Stimulated activated CD8-positive, alpha-beta memory T cell treated with anti-CD3 and anti-CD28 coated beads, Interleukin-12 subunit alpha, Interleukin-12 subunit beta, amount 100 ng/mL, for 4 hours (primary cell): ENCODE data around the gene FBXL17.

Experiments
- DNase-seq: peaks from one replicate; pipeline ENCODE4 v3.0.0-alpha.2; 2020; ENCODE audit warnings: low read depth

Gene FBXL17

DNA sequence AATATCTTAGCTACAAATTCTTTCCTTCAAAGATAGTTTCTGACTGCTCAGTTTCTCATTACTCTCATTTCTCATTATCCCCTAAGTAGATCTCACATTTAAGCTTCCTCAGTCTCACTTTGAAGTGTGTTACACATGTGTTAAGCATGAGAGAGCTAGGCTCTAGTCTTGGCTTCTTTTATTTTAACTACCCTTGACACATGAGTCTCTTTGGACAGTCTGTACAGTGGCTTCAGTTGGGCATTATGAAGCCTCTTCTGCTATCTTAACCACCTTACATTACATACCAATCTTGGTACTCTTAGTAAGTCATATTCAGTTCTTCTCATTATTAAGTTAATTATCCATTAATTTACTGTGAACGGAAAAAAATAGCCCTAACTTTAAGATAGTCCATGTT, 232.5 kb downstream of the FBXL17 start:
- DNase-seq, result no peak

- DNase-seq, result no peak
These were observed 233.2 kb downstream of the FBXL17 start for GRCh38 chr5:108148715-108149139.

GRCh38 chr5:108146222-108146621, 235.7 kb downstream of the FBXL17 start:
- no peak for DNase-seq

- DNase-seq, result no peak
These were observed 236.5 kb downstream of the FBXL17 start for GRCh38 chr5:108145351-108145750.

DNA sequence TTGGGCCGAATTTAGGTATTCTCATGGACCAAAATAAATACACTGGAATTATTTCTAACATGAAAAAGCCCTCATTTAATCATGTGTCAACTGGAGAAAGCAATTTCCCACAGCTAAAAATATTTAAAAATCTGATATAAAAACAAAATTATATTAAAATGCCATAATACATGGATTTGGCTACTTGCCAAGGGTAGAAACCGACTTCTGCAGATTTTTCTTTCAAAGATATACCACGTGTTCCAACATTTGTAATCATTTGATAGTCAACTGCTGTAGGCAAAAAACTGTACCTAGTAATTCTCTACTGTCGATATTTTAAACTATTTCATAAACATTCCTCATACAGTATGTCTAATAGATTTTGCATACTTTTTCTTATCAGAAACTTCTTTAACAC, 237.6 kb downstream of the FBXL17 start:
- DNase-seq, result no peak

- no peak for DNase-seq
These were observed 238.3 kb downstream of the FBXL17 start for GRCh38 chr5:108143581-108143980.

DNA sequence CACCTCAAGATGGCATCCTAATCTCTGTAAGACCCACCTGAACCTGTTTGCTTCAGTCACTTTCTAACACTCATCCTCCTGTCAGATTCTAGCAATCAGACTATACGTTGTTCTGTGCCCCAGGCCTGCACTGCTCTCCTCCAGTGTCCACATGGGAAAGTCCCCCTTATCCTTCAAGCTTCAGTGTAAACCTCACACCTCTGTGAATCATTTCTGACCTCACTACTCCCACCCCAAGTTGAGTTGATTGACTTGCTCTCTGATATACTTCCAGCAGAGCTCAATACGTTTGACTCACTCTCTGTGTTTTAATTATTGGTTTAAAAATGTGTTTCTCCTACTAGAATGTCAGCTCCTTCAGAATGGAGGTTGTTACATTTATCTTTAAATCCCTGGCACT, 240.2 kb downstream of the FBXL17 start:
- DNase-seq, result no peak

GRCh38 chr5:108136493-108136892, 245.4 kb downstream of the FBXL17 start:
- DNase-seq, result no peak

DNA sequence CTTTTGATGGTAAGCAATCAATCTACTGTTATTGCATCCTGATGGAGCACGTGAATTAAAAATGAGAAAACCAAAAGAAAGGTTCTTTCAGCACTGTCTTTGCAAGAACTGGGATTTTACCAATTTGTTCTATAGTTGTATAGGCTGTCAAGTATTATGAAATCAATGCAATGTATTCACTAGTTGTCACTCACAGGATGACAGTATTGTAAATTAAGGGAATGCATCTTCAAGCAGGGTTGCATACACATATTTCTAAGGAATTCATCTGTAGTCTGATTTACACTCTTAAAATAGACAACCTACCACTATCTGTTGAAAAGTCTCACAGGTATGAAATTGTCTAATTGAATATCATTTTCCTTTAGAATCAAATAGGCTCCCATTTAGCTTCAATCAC, 252.8 kb downstream of the FBXL17 start:
- no peak for DNase-seq

DNA sequence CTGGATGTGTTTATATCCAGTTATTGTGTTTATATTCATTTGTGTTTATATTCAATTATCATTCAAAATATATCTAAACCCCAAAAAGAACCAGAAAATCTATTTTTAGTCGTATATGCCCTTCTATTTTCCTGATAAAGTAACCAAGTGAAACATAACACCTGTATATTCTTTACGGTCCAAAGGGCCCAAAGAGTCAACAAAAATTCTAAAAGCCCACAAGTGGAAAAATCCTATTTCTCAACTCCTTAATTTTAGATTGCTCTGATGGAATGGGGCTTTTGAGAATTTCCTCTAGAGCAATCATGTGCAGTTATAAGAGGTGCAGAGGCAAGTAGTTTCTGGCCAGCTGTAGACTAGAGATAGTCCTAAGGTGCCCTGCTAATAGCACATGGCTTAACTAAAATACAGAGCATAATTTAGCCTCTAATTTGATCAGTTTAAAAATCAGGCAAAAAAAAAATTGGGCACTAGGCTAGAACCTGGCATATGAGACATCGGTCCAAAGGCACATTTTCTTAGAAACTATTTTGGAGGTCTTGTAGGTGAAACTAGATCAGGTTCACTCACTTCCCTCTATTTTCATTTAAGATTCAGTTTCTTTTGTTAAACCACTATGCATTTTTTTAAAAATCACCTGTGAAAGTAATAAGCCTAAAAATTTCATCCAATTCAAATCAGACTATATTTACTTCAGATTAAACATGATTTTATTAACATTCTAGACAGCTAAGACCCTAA, 256.0 kb downstream of the FBXL17 start:
- no peak for DNase-seq

GRCh38 chr5:108124596-108124995, 257.3 kb downstream of the FBXL17 start:
- no peak for DNase-seq

DNA sequence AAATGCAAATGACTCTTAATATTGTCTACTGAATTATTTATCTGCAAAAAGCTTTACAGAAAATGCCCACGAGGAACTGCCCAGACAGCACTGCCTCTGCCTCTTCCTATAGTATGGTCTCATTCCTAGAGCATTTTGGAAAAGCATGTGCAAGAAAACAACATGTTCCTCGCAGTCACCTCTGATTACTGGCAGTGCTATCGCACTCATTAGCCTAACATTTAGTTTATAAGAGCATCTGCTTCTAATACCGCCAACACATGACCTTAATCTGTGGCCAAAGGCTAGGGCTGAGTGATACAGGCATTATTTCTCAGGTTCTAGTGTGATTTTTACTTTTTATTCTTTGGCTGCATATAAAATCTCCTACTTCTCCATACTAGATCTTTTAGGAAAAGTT, 259.2 kb downstream of the FBXL17 start:
- no peak for DNase-seq

GRCh38 chr5:108118813-108119514, 262.9 kb downstream of the FBXL17 start:
- no peak for DNase-seq

DNA sequence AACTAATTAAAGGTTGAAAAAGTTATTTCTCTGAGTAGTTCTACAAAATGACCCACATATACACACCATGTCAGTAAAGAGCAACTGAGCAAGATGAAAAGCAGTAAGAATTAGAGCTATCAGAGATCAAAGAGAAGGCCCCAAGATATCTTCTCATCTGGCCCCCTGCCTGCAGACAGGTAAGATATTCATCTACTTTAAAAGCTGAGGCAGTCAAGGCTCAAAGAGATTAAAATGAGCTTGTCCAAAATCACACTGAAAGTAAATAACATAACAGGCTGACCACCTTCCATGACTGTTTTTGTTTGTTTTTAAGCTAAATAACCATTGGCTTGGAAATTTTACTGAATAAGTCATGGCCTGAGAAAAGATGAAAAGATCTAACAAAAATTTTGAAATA, 266.2 kb downstream of the FBXL17 start:
- no peak for DNase-seq

- no peak for DNase-seq
These were observed 267.9 kb downstream of the FBXL17 start for GRCh38 chr5:108113950-108114349.

DNA sequence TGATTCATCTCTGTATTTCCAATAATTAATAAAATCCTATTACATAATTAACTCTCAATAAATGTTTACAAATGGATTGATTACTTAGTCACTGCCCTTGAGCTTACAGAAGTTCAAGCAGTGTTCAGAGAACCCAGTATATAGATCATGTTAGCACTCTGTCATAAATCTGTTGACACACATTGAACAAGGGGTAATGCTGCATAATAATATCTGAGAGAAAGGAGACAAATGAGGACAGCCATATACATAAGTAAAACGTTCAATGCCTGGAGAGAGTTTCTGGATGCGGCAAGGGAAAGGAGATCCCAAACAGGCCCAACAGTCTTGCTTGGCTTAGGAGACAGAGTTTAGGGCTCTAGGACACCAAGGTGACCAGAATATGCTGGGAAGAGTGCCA, 270.2 kb downstream of the FBXL17 start:
- no peak for DNase-seq

DNA sequence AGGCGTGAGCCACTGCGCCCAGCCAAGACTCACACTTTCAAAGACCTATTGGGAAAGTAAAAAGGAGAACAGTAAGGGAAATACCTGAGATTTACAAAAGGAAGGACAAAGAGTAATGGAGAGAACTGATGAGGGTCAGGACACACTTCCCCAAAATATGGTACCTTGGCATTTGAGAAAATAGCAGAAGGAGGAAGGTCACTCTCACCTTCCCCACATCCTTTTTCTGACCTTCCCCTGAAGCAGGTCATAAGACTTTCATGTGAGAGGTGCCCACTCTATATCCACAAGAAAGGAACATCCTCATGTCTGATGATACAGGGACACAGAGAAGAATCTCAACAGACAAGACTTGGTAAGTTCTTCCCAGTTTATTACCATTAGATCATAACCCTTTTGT, 272.8 kb downstream of the FBXL17 start:
- DNase-seq, result no peak

GRCh38 chr5:108104448-108104847, 277.4 kb downstream of the FBXL17 start:
- no peak for DNase-seq

DNA sequence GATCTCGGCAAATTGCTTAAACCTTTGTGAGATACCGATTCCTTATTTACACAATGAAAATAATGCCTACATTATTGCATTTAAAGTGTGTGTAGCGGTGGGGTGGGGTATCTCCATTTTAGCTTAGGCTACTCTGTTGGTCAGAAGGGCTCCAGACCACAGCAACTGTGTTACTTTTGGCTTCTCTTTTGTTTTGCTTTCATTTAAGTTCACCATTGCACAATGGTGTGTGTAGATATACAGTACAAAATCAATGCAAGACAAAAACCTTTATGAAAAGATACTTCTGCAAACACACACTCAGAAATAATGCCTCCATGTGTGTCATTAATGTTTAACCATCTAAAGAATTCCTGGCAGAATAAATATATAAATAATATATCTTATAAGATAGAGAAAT, 279.4 kb downstream of the FBXL17 start:
- no peak for DNase-seq

DNA sequence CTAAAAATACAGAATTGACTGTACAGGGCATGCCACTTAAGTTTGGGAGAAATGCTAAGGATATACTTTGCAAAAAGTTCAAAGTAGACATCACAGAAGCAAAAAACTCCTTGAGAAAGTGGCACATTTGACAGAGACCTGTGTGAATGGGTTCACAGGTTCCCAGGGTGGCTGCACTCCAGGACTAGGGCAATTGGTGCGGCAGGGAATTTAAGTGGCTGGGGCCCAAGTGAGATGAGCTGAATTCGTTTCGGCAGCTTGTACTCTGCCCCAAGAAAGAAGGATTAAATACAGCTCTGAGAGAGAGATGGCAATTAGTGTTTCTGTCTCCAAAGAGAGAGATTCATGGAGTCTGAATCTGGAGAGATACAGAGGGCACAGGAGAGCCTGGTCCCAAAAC, 280.1 kb downstream of the FBXL17 start:
- DNase-seq, result no peak

GRCh38 chr5:108101130-108101529, 280.8 kb downstream of the FBXL17 start:
- DNase-seq, result no peak

DNA sequence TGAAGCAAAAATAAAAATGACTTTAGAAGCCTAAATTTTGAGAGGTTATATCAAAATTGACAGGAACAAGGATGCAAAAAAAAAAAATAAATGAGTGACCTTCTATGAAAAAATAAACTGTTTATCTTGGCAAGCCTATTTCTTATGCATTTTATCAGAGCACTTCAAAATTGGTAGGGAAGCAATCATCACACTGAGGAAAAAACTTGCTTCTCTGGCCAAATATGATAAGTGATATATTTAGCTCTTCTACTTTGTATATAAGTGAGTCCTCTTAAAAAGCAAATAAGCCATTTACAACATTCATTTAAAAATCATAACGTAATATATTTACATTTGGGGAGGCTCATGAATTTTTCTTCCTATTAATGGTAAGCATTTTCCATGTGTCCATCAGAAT, 287.1 kb downstream of the FBXL17 start:
- DNase-seq, result no peak

DNA sequence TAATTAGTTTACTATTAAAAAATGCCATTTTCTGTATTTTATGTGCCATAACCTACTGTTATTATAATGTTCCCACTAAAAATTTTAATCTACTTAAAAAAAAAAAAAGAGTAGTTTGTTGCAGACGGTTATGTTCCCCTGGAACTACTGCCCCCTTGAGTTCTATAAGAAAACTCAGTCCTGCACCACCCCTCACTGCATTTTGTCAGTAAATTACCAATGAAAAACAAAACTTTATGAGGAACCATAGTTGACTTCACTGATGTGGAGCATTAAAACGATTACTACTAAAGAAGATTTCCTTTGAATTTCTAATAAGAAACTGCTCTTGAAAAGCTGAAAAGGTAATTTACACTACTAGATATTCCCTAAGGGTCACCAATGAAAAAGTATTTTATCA, 288.7 kb downstream of the FBXL17 start:
- DNase-seq, result no peak

DNA sequence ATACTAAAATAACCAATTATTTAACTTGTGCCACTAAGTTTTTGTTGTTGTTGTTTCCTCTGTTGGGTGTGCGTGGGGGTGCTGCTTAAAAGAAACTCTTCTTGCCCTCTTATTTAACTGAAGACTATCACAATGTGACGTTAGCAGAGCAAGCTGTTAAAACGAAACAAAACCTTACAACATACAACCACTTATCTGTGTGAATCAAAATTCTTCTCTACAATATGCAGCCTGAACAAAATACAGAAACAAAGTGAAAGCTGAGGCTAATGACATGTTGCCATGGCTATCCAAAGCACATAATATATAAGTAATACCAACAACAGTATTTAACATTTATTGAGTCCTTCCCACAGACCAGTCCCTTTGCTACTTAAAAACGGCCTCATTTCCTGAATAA, 291.0 kb downstream of the FBXL17 start:
- no peak for DNase-seq
